Loucy (cell line): Measurements from ENCODE around the gene CDKN2C.

ENCODE experiments used
- H2AFZ ChIP-seq: fragments of 200-600 bp; sonication (generic); 2 replicates; pipeline ENCODE4 v1.6.0; 2016; ENCODE audit warnings: antibody characterized with exemption, mild to moderate bottlenecking, low read length, moderate library complexity
- H3F3A ChIP-seq: fragments of 200-600 bp; 2 replicates; pipeline ENCODE4 v1.6.0; 2016; ENCODE audit warnings: antibody characterized with exemption, low read depth, mild to moderate bottlenecking
- H3K27me3 ChIP-seq: fragments of 200-600 bp; sonication (generic); 2 replicates; pipeline ENCODE4 v1.6.1; 2014; ENCODE audit warnings: low read length, mild to moderate bottlenecking; ENCODE audit not compliant: insufficient read depth, poor library complexity, severe bottlenecking
- H3K36me3 ChIP-seq: fragments of 200-600 bp; sonication (generic); 2 replicates; pipeline ENCODE4 v1.6.1; 2016; ENCODE audit warnings: low read length; ENCODE audit not compliant: insufficient read depth
- H3K4me1 ChIP-seq: fragments of 200-600 bp; sonication (generic); 2 replicates; pipeline ENCODE4 v1.5.1; 2014; ENCODE audit warnings: low read length, mild to moderate bottlenecking; ENCODE audit not compliant: insufficient read depth, poor library complexity, severe bottlenecking
- H3K4me2 ChIP-seq: fragments of 200-600 bp; sonication (generic); 2 replicates; pipeline ENCODE4 v1.6.0; 2014; ENCODE audit warnings: antibody characterized with exemption, low read length, low read depth, mild to moderate bottlenecking; ENCODE audit not compliant: poor library complexity, severe bottlenecking
- H3K4me3 ChIP-seq: fragments of 200-600 bp; sonication (generic); 2 replicates; pipeline ENCODE4 v1.5.1; 2014; ENCODE audit warnings: low read length, mild to moderate bottlenecking, mixed read lengths; ENCODE audit not compliant: poor library complexity, severe bottlenecking
- H3K79me2 ChIP-seq: fragments of 200-600 bp; sonication (generic); 2 replicates; pipeline ENCODE4 v1.6.1; 2014; ENCODE audit warnings: low read length; ENCODE audit not compliant: insufficient read depth
- H3K9ac ChIP-seq: fragments of 200-600 bp; sonication (generic); 2 replicates; pipeline ENCODE4 v1.6.0; 2014; ENCODE audit warnings: mild to moderate bottlenecking, low read depth, low read length, moderate library complexity; ENCODE audit not compliant: poor library complexity, severe bottlenecking
- H3K9me2 ChIP-seq: fragments of 200-600 bp; sonication (generic); replicated peaks from 2 replicates; pipeline ENCODE4 v1.6.1; 2016; ENCODE audit warnings: low read depth, low read length, mixed read lengths
- H3K9me3 ChIP-seq: fragments of 200-600 bp; sonication (generic); 2 replicates; pipeline ENCODE4 v1.6.1; 2014; ENCODE audit warnings: mild to moderate bottlenecking, antibody characterized with exemption, low read length, low read depth; ENCODE audit not compliant: insufficient read depth
- H4K20me1 ChIP-seq: fragments of 200-600 bp; sonication (generic); 2 replicates; pipeline ENCODE4 v1.6.0; 2014; ENCODE audit warnings: antibody characterized with exemption, low read length, mild to moderate bottlenecking; ENCODE audit not compliant: insufficient read depth, poor library complexity, severe bottlenecking
- EZH2phosphoT487 ChIP-seq: fragments of 200-600 bp; IDR thresholded peaks from 2 replicates; pipeline ENCODE4 v1.6.1; 2018; ENCODE audit warnings: antibody characterized with exemption, mild to moderate bottlenecking, moderate library complexity, borderline replicate concordance
- TF ChIP-seq, protein P1 (sequence below): fragments of 200-600 bp; sonication (generic); conservative IDR thresholded peaks from 2 replicates; pipeline ENCODE4 v1.5.1; 2014; ENCODE audit warnings: mild to moderate bottlenecking, antibody characterized with exemption, low read length

The CDKN2C gene

DNA sequence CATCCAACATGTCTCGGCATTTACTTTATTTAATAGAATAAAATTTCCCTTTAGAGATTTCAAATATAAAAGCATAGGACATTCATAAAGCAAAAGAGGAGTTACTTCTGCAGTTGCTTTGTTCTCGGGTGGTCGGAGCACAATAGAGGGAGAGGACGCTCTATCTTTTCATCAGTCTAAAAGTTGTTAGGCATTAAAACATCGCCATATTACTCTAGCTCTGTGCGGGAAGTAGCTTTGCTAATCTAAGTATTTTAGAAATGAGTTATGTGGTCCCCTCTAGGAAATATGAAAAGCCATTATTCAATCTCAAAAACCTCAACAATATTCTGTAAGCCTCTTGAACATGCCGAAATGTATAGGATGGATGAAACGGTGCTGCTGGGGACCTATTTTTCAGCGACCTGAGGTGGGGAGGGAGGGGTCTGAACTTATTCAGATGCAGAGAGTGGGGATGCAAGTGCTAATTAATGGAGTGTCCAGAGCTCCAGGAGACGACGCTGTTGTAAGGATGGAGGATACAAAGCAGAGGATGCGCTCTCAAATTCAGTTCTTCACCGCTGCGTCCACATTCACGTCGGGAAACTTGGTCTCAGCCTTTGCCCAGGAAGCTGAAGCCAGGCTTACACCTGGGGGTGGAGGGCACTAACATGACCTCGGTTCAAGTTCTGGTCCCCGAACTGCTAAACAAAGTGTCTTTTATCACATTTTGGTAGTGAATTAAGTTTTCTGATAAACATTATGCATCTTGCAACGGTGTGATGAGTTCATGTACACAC is 6.3 kb downstream of the CDKN2C start:
- Histone ChIP-seq H2AFZ (no peak overlapping the region), H3K4me2 (peak overlapping the region; percentile 89), H3K9ac (peak overlapping the region; percentile 96), H3K4me3 (peak overlapping the region; percentile 85), H3K4me1 (peaks cover 51% of the 10 kb centered on the region), H3K9me3 (no peaks in the 10 kb centered on the region), H3K9me2 (no peaks in the 10 kb centered on the region), H3K36me3 (peaks cover 35% of the 10 kb centered on the region), H3K79me2 (peaks cover 99% of the 10 kb centered on the region), H3F3A (peaks cover 13% of the 10 kb centered on the region), H3K27me3 (no peaks in the 10 kb centered on the region), H4K20me1 (peaks cover 42% of the 10 kb centered on the region)
- TF ChIP-seq EZH2phosphoT487, result no peak
- TF ChIP-seq, protein P1, sequence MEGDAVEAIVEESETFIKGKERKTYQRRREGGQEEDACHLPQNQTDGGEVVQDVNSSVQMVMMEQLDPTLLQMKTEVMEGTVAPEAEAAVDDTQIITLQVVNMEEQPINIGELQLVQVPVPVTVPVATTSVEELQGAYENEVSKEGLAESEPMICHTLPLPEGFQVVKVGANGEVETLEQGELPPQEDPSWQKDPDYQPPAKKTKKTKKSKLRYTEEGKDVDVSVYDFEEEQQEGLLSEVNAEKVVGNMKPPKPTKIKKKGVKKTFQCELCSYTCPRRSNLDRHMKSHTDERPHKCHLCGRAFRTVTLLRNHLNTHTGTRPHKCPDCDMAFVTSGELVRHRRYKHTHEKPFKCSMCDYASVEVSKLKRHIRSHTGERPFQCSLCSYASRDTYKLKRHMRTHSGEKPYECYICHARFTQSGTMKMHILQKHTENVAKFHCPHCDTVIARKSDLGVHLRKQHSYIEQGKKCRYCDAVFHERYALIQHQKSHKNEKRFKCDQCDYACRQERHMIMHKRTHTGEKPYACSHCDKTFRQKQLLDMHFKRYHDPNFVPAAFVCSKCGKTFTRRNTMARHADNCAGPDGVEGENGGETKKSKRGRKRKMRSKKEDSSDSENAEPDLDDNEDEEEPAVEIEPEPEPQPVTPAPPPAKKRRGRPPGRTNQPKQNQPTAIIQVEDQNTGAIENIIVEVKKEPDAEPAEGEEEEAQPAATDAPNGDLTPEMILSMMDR, result no peak

DNA sequence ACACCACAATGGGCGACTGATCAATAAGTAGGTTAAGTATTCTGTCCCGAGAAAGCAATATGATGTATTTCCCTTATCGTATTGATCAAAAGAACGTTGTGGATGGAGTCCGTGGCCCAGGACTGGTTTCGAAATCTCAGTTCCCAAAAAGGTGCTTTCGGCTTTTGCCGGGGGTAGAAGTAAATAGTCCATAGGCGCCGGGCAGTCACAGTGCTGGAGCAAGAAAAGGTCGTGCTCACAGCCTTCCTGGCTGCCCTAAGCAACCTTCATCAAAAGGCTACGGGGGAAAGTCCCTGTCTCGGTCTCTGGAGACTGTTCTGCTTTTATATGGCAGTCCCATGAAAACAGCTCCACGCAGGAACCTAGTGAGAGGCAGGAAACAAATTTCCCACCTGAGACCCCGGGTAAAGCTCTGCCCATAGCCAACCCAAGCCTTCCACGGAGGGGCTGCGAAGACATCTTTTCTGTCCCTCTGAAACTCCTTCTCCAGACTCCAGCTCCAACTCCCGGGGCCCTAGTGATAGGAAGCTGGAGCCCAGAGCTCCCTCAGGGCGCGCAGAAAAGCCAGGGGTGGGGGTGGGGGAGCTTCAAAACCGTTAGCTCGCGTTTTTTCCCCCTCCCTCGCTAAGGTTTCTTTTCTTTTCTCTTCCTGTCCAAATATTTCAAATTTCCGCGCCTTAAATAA is 7.0 kb downstream of the CDKN2C start:
- Histone ChIP-seq H3K9ac (peak overlapping the region; percentile 96), H4K20me1 (peaks cover 35% of the 10 kb centered on the region), H3K9me3 (no peaks in the 10 kb centered on the region), H3K4me1 (peaks cover 58% of the 10 kb centered on the region), H3F3A (peaks cover 13% of the 10 kb centered on the region), H3K27me3 (no peaks in the 10 kb centered on the region), H2AFZ (no peak overlapping the region), H3K36me3 (peaks cover 28% of the 10 kb centered on the region), H3K4me2 (peak overlapping the region; percentile 89), H3K9me2 (no peaks in the 10 kb centered on the region), H3K4me3 (peak overlapping the region; percentile 85), H3K79me2 (peaks cover 99% of the 10 kb centered on the region)
- TF ChIP-seq EZH2phosphoT487, result no peak
- TF ChIP-seq, protein P1, result no peak

DNA sequence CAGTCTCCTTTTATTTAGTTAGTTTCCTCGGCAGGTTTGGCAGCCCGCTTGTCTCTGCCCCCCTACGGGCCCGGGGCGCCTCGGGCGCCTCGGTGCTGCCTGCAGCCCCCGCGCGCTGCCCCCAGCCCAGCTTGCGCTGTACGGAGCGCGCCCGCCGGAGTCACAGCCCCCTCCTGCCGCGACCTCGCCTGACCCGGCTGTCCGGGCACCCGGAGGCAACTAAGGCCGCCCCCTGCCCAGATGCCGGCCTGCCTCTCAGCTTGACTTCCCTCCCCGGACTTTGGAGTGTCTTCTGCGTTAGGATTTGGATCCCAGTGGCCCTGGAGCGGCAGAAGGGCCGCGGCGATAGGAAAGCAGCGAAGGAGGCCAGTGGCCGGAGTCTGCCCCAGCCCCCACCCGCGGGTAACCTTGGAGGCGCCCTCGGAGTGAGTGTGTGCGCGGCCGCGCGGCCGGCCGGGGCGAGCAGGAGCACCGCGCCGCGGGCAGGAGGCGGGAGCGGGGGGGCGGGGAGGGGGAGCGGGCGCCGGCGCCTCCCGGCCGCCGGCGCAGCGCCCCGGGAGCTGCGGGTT is 7.6 kb downstream of the CDKN2C start:
- TF ChIP-seq EZH2phosphoT487, result no peak
- TF ChIP-seq, protein P1, result no peak
- peak overlapping the region; percentile 89 for H3K4me2 ChIP-seq
- peaks cover 63% of the 10 kb centered on the region for H3K4me1 ChIP-seq
- peaks cover 29% of the 10 kb centered on the region for H4K20me1 ChIP-seq
- H3K27me3 ChIP-seq, result no peaks in the 10 kb centered on the region
- H3K36me3 ChIP-seq, result peaks cover 25% of the 10 kb centered on the region
- peak overlapping the region; percentile 96 for H3K9ac ChIP-seq
- peaks cover 99% of the 10 kb centered on the region for H3K79me2 ChIP-seq
- no peaks in the 10 kb centered on the region for H3K9me3 ChIP-seq
- peaks cover 13% of the 10 kb centered on the region for H3F3A ChIP-seq
- peak overlapping the region; percentile 85 for H3K4me3 ChIP-seq
- no peaks in the 10 kb centered on the region for H3K9me2 ChIP-seq
- no peak overlapping the region for H2AFZ ChIP-seq
